Endothelial cell of umbilical vein (primary cell): ENCODE measurements around the gene MFRP. TPM values are rescaled to one million over a fixed set of nuclear protein-coding genes. Genes with fewer than 3 reads are reported as not detected.

Experiments
- BruUV-seq: library from RNA; stranded (reverse); fragments of 400-500 nt; replicated peaks from 2 replicates; lab custom pipeline; 2021; lab: Mats Ljungman, UMichigan
- CTCF ChIA-PET: fragments of 300-600, 350-600 bp; sonication (Branson Sonifier 250); formaldehyde crosslinking; loops from one replicate; lab custom pipeline; 2021; ENCODE audit warnings: antibody characterized with exemption, inconsistent platforms; lab: Charles Lee
- POLR2A ChIA-PET: fragments of 300-600, 350-600 bp; sonication (Branson Sonifier 250); formaldehyde crosslinking; loops from one replicate; lab custom pipeline; 2021; ENCODE audit warnings: antibody characterized with exemption, inconsistent platforms; lab: Charles Lee
- DNase-seq: peaks from one replicate; pipeline ENCODE4 v3.0.0-alpha.2; 2011; ENCODE audit warnings: low read depth, low spot score
- FAIRE-seq: peaks from 2 replicates; lab custom pipeline; 2011; peaks lifted over from hg19 to GRCh38; lab: Jason Lieb, UNC
- H2AFZ ChIP-seq: 2 replicates; pipeline ENCODE4 v1.6.0; 2012; ENCODE audit warnings: low read depth, low read length, control low read depth, inconsistent platforms
- H3K27ac ChIP-seq: 2 replicates; pipeline ENCODE4 v1.5.1; 2011; ENCODE audit warnings: low read depth, mild to moderate bottlenecking, control low read depth, low read length, moderate library complexity; ENCODE audit not compliant: insufficient read depth
- H3K27me3 ChIP-seq, 2 experiments: 2 replicates each; pipeline versions ENCODE4 v1.6.0 to v1.6.1; 2011; ENCODE audit warnings: low read length in 2 of 2, mixed read lengths in 1 of 2; ENCODE audit not compliant: control insufficient read depth in 2 of 2, insufficient read depth in 2 of 2
- H3K36me3 ChIP-seq, 2 experiments: 2 replicates in 1 of 2; 3 replicates in 1 of 2; pipeline ENCODE4 v1.5.1; 2011; ENCODE audit warnings: low read length in 2 of 2, mild to moderate bottlenecking in 1 of 2, moderate library complexity in 1 of 2; ENCODE audit not compliant: control insufficient read depth in 2 of 2, insufficient read depth in 2 of 2; ENCODE audit errors: extremely low read depth in 1 of 2
- H3K4me1 ChIP-seq: 3 replicates; pipeline ENCODE4 v1.5.1; 2011; ENCODE audit warnings: mild to moderate bottlenecking, low read length; ENCODE audit not compliant: control insufficient read depth, insufficient read depth; ENCODE audit errors: extremely low read depth
- H3K4me2 ChIP-seq: 2 replicates; pipeline ENCODE4 v1.6.1; 2011; ENCODE audit warnings: low read length, control low read depth, mixed read lengths; ENCODE audit not compliant: insufficient read depth
- H3K4me3 ChIP-seq, 3 experiments: fragments of 200-600 bp in 1 of 3; sonication (generic), shearing (Covaris generic) in 1 of 3; replicated peaks in 1 of 3; 2 replicates each; pipeline ENCODE4 v1.5.1; 2011 to 2016; ENCODE audit warnings: control low read depth in 3 of 3, low read length in 3 of 3, mild to moderate bottlenecking in 2 of 3, inconsistent platforms in 1 of 3, low read depth in 1 of 3, moderate library complexity in 1 of 3; ENCODE audit not compliant: insufficient read depth in 1 of 3
- H3K79me2 ChIP-seq: 2 replicates; pipeline ENCODE4 v1.6.0; 2012; ENCODE audit warnings: low read length, inconsistent platforms; ENCODE audit not compliant: control insufficient read depth, insufficient read depth
- H3K9ac ChIP-seq: replicated peaks from 2 replicates; pipeline ENCODE3; 2011; ENCODE audit warnings: low read length, control low read depth; ENCODE audit not compliant: insufficient read depth; ENCODE audit errors: extremely low read depth
- H3K9me1 ChIP-seq: replicated peaks from 3 replicates; pipeline ENCODE4 v1.6.0; 2011; ENCODE audit warnings: mild to moderate bottlenecking, low read length; ENCODE audit not compliant: control insufficient read depth, insufficient read depth; ENCODE audit errors: extremely low read depth
- H3K9me3 ChIP-seq: replicated peaks from 2 replicates; pipeline ENCODE4 v1.5.1; 2012; ENCODE audit warnings: low read length, inconsistent platforms; ENCODE audit not compliant: control insufficient read depth, insufficient read depth
- H4K20me1 ChIP-seq: replicated peaks from 2 replicates; pipeline ENCODE3; 2011; ENCODE audit warnings: mild to moderate bottlenecking, low read length; ENCODE audit not compliant: control insufficient read depth, insufficient read depth; ENCODE audit errors: extremely low read depth
- CTCF ChIP-seq, 2 donors: IDR thresholded peaks; 1 replicate in 1 of 2; 2 replicates in 1 of 2; pipeline ENCODE4 v1.5.1; 2011; ENCODE audit warnings: low read length in 2 of 2, mild to moderate bottlenecking in 2 of 2, moderate library complexity in 2 of 2, control low read depth in 1 of 2, inconsistent platforms in 1 of 2, low read depth in 1 of 2; ENCODE audit not compliant: insufficient read depth in 1 of 2; ENCODE audit errors: extremely low read depth in 1 of 2
- EZH2 ChIP-seq: IDR thresholded peaks from 2 replicates; pipeline ENCODE4 v1.6.1; 2012; ENCODE audit warnings: borderline replicate concordance, low read depth, mild to moderate bottlenecking, moderate library complexity, low read length, inconsistent platforms; ENCODE audit not compliant: severe bottlenecking
- FOS ChIP-seq: IDR thresholded peaks from 2 replicates; pipeline ENCODE4 v1.6.1; 2011; ENCODE audit warnings: mild to moderate bottlenecking, low read length, moderate library complexity, borderline replicate concordance; ENCODE audit not compliant: insufficient read depth
- GATA2 ChIP-seq: IDR thresholded peaks from 2 replicates; pipeline ENCODE4 v1.7.0; 2011; ENCODE audit warnings: low read depth, mild to moderate bottlenecking, moderate library complexity, mixed read lengths, low read length; ENCODE audit not compliant: insufficient read length, insufficient read depth
- JUN ChIP-seq: IDR thresholded peaks from 2 replicates; pipeline ENCODE4 v1.6.1; 2011; ENCODE audit warnings: borderline replicate concordance, low read depth; ENCODE audit not compliant: insufficient read length, insufficient read depth
- MAX ChIP-seq: IDR thresholded peaks from 2 replicates; pipeline ENCODE4 v1.6.1; 2011; ENCODE audit not compliant: insufficient read depth, insufficient read length
- MYC ChIP-seq: IDR thresholded peaks from one replicate; pipeline ENCODE4 v1.6.1; 2011; ENCODE audit warnings: mild to moderate bottlenecking, low read depth, low read length
- POLR2A ChIP-seq: IDR thresholded peaks from 2 replicates; pipeline ENCODE4 v1.6.1; 2012; ENCODE audit warnings: low read depth, mild to moderate bottlenecking, control low read depth, low read length
- POLR2AphosphoS5 ChIP-seq: IDR thresholded peaks from 2 replicates; pipeline ENCODE4 v1.6.1; 2012; ENCODE audit warnings: low read depth, mild to moderate bottlenecking, control low read depth, low read length, moderate library complexity; ENCODE audit not compliant: insufficient read depth
- dilution Hi-C: fragments of 300-500 bp; cut with MboI; formaldehyde crosslinking; loops from one replicate; pipeline ENCODE4 v1.15.0; 2019; ENCODE audit warnings: low sequenced_read_pairs; ENCODE audit not compliant: extremely low pct_ligation_motif_present
- intact Hi-C: fragments of 100-400 bp; cut with micrococcal nuclease; formaldehyde crosslinking; loops from one replicate; pipeline ENCODE4 v1.10.0; 2022
- polyA plus RNA-seq, 4 experiments: library from polyadenylated mRNA; depleted of rRNA in 3 of 4; stranded (reverse) in 3 of 4; unstranded in 1 of 4; fragments of >200 nt; gene quantifications; 2 replicates each; pipeline versions ENCODE4 v1.2.1 to v1.2.3, GENCODE V29; 2011 to 2012; ENCODE audit warnings: missing spikeins in 1 of 4
- total RNA-seq: library from RNA; stranded (reverse); gene quantifications from 2 replicates; pipeline ENCODE4 v1.2.3, GENCODE V29; 2021

Gene MFRP
- total and polyA plus RNA-seq, 2 donors (not counting 3 experiments of a cell fraction or from before 2014, with no cell fraction given) = 0.08 TPM; not detected in 1

GRCh38 chr11:119335655-119336543 is 10.6 kb downstream of the MFRP start:
- FAIRE-seq = no peak
- no peaks in the 10 kb centered on the region for H3K9me3 ChIP-seq
- no peaks in the 10 kb centered on the region for H3K27me3 ChIP-seq
- no peak for DNase-seq
- no peak overlapping the region for H3K27ac ChIP-seq
- peaks cover 0 to 2% of the 10 kb centered on the region in 2 experiments for H3K36me3 ChIP-seq
- H4K20me1 ChIP-seq = no peaks in the 10 kb centered on the region
- no peak overlapping the region for H3K4me3 ChIP-seq
- peaks cover 37% of the 10 kb centered on the region for H3K4me1 ChIP-seq
- no peak overlapping the region for H3K9ac ChIP-seq
- POLR2A ChIA-PET = no interaction called here
- H3K9me1 ChIP-seq = no peaks in the 10 kb centered on the region
- H2AFZ ChIP-seq = no peak overlapping the region
- dilution Hi-C loops (no loop called here), intact Hi-C loops (no loop called here)
- BruUV-seq = no TSS peak
- CTCF ChIA-PET = interaction anchor here (2.3 kb wide), 1 partner anchor 13 kb away, joined by 17 read pairs; no protein-coding TSS in a partner anchor
- TF ChIP-seq JUN (no peak), MYC (no peak), MAX (no peak), CTCF (IDR thresholded peaks at IDR 0.05; ENCODE audit: extremely low read depth in 1 of 2, insufficient read depth in 1 of 2, low read depth in 1 of 2, low read length in 2 of 2) (no peak), POLR2A (no peak), EZH2 (no peak), GATA2 (no peak), POLR2AphosphoS5 (no peak), FOS (no peak)
- peak overlapping the region; percentile 58 for H3K4me2 ChIP-seq
- H3K79me2 ChIP-seq = peaks cover 23% of the 10 kb centered on the region
